Frontal cortex (tissue), 4 donors: ENCODE measurements around the gene TAS2R41. TPM values are rescaled to one million over a fixed set of nuclear protein-coding genes. Genes with fewer than 3 reads are reported as not detected.

Experiments
- DNase-seq, 2 donors: peaks; one replicate each; pipeline ENCODE4 v3.0.0; 2012; ENCODE audit warnings: low spot score in 2 of 2
- FAIRE-seq: peaks from 2 replicates; lab custom pipeline; 2012; peaks lifted over from hg19 to GRCh38; lab: Jason Lieb, UNC
- total RNA-seq: library from RNA; depleted of rRNA; stranded (reverse); fragments of >200 nt; gene quantifications from one replicate; pipeline ENCODE4 v1.2.3, GENCODE V29; 2014
- donor health status: control.
- donor health status: control.
- donor health status: control.

Gene TAS2R41
- total RNA-seq, 1 donor from 2014 or later = not detected

- DNase-seq (no peak), FAIRE-seq (no peak)
Observed at GRCh38 chr7:143490717-143491306, 13.1 kb downstream of the TAS2R41 start.

- FAIRE-seq = no peak
- DNase-seq = no peak
Observed at GRCh38 chr7:143492043-143492471, 14.4 kb downstream of the TAS2R41 start.

- DNase-seq = no peak
- FAIRE-seq = no peak
Observed at GRCh38 chr7:143492799-143493739, 15.4 kb downstream of the TAS2R41 start.

GRCh38 chr7:143493751-143494150, 16.1 kb downstream of the TAS2R41 start:
- DNase-seq (no peak), FAIRE-seq (no peak)

- FAIRE-seq (no peak), DNase-seq (no peak)
Observed at GRCh38 chr7:143494622-143495021, 16.9 kb downstream of the TAS2R41 start.

- DNase-seq (no peak), FAIRE-seq (no peak)
Observed at GRCh38 chr7:143495851-143496250, 18.2 kb downstream of the TAS2R41 start.

- no peak for FAIRE-seq
- DNase-seq = no peak
Observed at GRCh38 chr7:143496263-143496662, 18.6 kb downstream of the TAS2R41 start.

- FAIRE-seq = no peak
- DNase-seq = no peak
Observed at GRCh38 chr7:143497008-143497795, 19.5 kb downstream of the TAS2R41 start.

GRCh38 chr7:143499246-143499645, 21.6 kb downstream of the TAS2R41 start:
- FAIRE-seq (no peak), DNase-seq (no peak)

GRCh38 chr7:143499743-143500348, 22.2 kb downstream of the TAS2R41 start:
- no peak for DNase-seq
- no peak for FAIRE-seq

GRCh38 chr7:143503261-143503660, 25.6 kb downstream of the TAS2R41 start:
- DNase-seq (no peak), FAIRE-seq (no peak)

- DNase-seq (no peak), FAIRE-seq (no peak)
Observed at GRCh38 chr7:143504215-143504936, 26.7 kb downstream of the TAS2R41 start.

- no peak for FAIRE-seq
- no peak for DNase-seq
Observed at GRCh38 chr7:143504937-143505297, 27.2 kb downstream of the TAS2R41 start.

- no peak for DNase-seq
- no peak for FAIRE-seq
Observed at GRCh38 chr7:143505838-143506237, 28.2 kb downstream of the TAS2R41 start.

- DNase-seq = no peak
- FAIRE-seq = no peak
Observed at GRCh38 chr7:143507094-143507518, 29.4 kb downstream of the TAS2R41 start.

- no peak for FAIRE-seq
- no peak for DNase-seq
Observed at GRCh38 chr7:143507534-143508055, 29.9 kb downstream of the TAS2R41 start.

- DNase-seq (no peak), FAIRE-seq (no peak)
Observed at GRCh38 chr7:143510854-143511592, 33.4 kb downstream of the TAS2R41 start.

GRCh38 chr7:143511593-143512047, 33.9 kb downstream of the TAS2R41 start:
- no peak for DNase-seq
- no peak for FAIRE-seq
